Activated CD8-positive, alpha-beta memory T cell treated with anti-CD3 and anti-CD28 coated beads for 48 hours (primary cell): ENCODE results near the gene MTHFD1L.
"Not testable (repeated sequence)": the region's sequence is repeated elsewhere in the genome, so short reads cannot be mapped to it uniquely, and the experiment has no call there.

ENCODE experiments used
- DNase-seq, 3 experiments: peaks; one replicate each; pipeline ENCODE4 v3.0.0-alpha.2; 2020; ENCODE audit warnings: low read depth in 2 of 3, low spot score in 2 of 3

The MTHFD1L gene

DNA sequence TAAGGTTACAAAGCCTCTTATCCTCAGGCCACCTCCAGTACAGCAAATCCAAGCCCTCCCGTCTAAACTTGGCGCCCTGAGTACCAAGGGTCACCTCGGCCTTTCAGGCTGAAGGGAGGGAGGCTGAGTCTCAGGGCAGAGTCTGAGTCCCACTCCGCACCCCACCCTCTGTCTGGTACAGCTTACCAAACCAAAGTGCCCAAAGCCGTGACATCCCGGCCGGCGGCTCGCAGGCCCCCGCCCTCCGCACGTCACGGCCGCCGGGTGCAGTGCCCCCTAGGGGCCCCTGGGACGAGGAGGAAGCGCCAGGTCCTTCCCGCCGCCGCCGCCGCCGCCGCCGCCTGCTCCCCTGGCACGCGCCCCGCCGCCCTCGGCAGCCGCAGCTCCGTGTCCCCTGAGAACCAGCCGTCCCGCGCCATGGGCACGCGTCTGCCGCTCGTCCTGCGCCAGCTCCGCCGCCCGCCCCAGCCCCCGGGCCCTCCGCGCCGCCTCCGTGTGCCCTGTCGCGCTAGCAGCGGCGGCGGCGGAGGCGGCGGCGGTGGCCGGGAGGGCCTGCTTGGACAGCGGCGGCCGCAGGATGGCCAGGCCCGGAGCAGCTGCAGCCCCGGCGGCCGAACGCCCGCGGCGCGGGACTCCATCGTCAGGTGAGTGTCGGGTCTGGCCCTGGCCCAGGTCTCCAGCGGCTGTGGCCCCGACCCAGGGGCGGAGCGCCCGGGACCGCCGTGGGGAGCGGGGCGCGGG, at the start of gene MTHFD1L:
MTHFD1L (plus strand) TSS at position 297 of the 741 bp plus-strand sequence; CDS start at position 418, 121 bp downstream.
- peak; percentile 55 to 58 (median 57) for DNase-seq

DNA sequence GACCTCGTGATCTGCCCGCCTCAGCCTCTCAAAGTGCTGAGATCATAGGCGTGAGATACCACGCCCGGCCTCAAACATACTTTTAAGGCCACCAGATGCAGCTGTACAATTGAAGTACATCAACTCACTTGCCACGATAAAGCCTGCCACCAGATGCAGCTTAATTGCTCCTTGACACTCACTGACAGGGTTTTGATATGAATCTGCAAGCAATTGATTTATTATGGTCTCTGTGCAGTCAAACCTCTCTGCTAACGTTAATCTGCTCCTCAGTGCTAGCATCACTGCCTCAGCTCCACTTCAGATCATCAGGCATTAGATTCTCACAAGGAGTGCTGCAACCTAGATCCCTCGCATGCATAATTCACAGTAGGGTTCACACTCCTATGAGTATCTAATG, 48.9 kb upstream of the MTHFD1L start:
- DNase-seq, result not testable (repeated sequence)

DNA sequence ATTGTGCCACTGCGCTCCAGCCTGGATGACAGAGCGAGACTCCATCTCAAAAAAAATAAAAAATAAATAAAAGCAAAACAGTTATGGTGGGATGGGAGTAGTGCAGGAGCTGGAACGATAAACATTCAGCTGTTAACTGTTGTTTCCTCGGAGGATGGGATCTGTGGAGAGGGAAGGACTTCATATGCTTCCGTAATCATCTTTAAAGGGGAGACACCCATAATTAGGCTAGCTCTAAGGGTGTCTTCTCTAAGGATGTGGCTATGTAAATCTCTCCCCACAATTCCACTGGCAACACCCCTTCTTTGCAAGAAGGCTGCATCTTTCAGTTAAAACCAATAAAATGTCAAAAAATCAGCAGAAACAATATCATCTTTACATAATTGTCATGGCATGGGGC, 42.6 kb upstream of the MTHFD1L start:
- no peak for DNase-seq

DNA sequence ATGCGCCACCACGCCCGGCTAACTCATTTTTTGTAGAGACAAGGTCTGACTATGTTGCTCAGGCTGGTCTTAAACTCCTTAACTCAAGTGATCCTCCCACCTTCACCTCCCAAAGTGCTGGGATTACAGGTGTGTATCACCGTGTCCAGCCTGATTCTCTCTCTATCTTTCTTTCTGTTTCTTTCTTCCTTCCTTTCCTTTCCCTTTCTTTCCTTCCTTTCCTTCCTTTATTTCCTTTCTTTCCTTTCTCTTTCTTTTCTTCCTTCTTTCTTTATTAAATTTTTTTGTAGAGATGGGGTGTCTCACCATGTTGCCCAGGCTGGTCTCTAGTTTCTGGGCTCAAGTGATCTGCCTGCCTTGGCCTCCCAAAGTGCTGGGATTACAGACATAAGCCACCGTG, 38.7 kb upstream of the MTHFD1L start:
- no peak for DNase-seq

DNA sequence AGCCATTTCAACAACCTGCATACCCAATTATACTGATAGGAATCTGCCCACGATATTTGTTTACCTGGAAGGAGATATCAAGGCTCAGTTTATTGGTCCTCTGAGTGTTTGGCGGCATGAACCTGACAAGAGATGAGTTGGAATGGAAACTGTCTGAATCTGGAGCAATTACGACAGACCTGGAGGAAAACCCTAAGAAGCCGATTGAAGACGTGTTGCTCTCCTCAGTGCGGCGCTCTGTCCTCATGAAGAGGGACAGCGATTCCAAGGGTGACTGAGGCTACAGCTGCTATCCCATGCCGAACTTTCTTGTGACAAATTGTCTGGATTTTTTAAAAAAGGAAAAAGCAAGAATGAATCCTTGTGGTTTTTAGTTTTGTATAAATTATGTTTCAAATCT, 37.4 kb upstream of the MTHFD1L start:
- DNase-seq, result not testable (repeated sequence)

DNA sequence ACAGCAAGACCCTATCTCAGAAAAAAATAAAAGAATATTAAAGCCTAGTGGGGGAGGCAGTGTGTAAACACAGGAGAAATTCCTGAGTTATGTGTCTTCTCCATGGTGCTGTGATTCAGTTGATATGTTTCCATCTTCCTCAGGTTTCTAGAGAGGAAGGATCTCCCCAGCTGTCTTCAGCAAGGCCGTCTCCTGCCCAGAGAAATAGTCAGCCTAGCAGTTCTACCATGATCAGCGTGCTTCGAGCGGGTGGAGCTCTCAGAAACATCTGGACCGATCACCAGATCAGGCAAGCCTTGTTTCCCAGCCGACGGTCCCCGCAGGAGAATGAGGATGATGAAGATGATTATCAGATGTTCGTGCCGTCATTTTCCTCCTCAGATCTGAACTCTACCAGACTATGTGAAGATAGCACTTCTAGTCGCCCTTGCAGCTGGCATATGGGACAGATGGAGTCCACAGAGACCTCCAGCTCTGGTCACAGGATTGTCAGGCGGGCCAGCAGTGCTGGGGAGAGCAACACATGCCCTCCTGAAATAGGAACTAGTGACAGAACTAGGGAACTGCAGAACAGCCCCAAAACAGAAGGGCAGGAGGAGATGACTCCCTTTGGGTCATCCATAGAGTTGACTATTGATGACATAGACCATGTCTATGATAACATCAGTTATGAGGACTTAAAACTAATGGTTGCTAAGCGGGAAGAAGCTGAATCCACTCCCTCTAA, 34.9 kb upstream of the MTHFD1L start:
- no peak for DNase-seq

DNA sequence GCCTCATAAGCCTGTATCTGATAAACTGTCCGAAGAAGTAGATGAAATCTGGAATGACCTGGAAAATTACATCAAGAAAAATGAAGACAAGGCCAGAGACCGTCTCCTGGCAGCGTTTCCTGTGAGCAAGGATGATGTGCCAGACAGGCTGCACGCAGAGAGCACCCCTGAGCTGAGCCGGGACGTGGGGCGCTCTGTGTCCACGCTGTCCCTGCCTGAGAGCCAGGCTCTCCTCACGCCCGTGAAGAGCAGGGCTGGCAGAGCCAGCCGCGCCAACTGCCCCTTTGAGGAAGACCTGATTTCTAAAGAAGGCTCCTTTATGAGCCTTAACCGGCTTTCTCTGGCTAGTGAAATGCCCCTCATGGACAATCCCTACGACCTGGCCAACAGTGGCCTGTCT, 33.9 kb upstream of the MTHFD1L start:
- DNase-seq, result no peak

DNA sequence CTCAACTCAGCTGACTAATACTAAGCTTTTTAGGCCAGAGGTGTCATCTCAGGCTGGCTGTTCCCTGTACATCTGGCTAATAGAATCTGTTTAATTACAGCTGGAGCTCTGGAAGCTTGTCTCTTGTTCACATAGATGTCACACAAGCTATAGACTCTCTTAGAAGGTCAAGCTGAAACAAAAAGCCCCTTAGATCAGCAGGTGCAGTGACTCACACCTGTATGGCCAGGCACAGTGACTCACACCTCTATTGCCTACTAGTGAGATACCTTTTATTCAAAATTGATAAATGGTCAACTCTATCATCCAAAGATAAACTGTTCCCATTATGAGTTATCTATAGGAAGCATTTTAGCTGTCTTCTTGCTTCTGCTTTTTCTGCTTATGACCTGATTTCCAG, 29.9 kb upstream of the MTHFD1L start:
- no peak for DNase-seq

DNA sequence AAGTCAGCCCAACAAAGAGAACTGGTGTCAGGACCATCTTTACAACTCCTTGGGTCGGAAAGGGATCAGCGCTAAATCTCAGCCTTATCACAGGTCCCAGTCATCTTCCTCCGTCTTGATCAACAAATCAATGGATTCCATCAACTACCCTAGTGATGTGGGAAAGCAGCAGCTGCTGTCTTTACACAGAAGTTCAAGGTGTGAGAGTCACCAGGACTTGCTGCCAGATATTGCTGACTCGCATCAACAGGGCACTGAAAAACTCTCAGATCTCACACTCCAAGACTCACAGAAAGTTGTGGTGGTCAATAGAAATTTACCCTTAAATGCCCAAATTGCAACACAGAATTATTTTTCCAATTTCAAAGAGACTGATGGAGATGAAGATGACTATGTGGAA, 25.3 kb upstream of the MTHFD1L start:
- DNase-seq, result no peak

DNA sequence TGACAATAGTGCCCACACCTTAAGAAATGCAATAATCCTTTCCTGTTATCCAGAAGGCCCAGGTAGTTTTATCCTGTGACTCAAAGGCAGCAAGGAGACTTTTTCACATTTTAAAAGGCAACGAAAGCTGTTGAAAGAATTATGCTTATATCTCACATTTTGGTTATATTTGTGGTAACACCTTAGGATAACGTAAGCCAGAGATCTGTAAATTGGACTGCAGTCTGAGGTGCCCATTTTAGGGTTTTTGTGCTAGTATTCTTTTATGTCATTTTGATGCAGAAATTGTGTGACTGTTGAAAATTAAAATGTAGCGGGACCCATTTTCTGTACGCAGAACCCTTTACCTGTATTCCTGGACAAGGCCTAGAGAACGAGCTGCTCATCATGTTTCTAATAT, 24.3 kb upstream of the MTHFD1L start:
- DNase-seq, result no peak

DNA sequence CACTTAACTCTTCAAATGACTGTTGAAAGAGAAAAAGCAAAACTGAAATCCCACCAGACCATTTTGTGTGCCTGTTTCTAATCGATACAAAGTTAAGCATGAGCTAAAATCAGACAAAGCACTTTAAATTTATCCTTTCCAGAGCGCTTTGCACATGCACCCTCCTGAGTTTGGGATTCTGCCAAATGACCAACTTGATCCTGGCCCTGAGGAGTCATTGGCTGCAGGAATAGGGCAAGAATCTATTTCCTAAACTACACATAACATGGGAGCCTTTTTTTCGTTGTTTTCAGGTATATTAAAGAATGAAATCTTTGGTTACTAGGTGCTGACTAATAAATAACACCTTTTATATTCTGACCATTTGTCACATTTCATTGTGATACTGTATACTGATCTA, 23.8 kb upstream of the MTHFD1L start:
- no peak for DNase-seq

DNA sequence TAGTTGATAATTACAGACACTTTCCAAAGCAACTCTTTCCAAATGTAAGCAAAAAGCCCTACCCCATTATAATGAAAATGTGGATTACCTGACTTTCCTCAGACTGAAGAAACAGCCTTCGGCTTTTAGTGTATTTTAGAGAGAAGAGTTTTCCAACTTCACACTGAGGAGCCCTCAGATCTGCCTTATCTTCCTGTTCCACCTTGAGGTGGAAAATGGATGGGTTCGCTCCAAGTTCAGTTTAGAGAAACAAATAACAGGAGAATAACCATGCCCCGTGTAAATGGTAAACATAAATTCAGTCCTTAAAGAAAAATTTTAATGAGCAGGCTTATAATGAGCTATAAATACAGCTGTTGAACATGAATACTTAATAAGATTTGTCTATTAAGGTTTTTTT, 21.1 kb upstream of the MTHFD1L start:
- no peak for DNase-seq

DNA sequence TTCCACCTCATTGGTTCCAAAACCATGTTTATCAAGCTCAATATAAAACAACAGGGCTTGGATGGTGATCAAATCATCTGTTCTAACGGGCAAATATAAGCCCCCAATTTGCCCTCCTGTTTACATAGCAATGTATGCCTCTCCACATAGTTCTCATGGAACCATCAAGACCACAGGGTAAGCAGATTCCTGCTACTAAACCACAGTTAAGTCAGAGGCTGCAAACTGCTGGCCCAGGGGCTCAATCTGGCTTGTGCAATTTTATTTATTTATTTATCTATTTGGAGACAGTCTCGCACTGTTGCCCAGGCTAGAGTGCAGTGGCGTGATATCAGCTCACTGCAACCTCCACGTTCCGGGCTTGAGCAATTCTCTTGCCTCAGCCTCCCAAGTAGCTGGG, 18.9 kb upstream of the MTHFD1L start:
- DNase-seq, result no peak

DNA sequence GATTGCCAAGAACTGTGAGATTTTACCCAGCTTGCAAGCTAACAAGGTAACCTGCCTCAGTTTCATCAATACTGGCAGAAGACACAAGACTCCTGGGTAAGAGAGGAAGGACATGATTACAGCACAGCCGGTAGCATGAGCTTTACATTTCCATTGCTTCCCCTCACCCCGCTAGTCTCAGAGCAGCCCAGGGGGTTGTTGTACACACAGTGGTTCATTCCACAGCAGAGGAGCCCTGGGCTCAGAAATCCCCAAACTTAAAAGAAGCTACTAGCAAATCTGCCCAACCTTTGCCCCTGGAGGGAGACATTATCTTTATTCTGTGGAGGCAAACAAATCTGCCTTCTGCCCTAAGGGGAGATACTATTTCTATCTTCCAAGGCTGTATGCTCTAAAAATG, 17.1 kb upstream of the MTHFD1L start:
- no peak for DNase-seq

DNA sequence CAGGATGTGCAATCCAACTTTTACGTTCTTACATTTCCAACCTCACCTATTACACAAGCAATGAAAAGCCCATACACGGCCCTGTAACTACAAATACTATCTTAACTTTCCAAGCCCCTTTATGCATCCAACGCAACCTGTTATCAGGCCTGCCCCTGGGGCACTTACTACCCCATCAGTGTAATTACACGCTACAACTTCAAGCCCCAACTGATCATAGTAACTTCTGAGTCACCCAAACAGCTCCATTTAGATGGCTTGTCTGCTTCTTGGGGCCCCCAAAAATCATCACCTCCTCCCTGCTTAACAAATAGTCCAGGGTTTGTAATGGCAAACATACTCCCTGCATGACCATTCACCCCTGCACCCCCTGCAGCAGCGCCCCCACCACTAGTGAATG, 11.1 kb upstream of the MTHFD1L start:
- DNase-seq, result not testable (repeated sequence)

DNA sequence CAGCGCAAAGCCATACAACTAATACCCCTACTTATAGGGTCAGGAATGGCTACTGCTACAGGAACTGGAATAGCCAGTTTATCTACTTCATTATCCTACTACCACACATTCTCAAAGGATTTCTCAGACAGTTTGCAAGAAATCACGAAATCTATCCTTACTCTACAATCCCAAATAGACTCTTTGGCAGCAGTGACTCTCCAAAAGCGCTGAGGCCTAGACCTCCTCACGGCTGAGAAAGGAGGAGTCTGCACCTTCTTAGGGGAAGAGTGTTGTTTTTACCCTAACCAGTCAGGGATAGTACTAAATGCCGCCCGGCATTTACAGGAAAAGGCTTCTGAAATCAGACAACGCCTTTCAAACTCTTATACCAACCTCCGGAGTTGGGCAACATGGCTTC, 10.3 kb upstream of the MTHFD1L start:
- DNase-seq, result not testable (repeated sequence)

DNA sequence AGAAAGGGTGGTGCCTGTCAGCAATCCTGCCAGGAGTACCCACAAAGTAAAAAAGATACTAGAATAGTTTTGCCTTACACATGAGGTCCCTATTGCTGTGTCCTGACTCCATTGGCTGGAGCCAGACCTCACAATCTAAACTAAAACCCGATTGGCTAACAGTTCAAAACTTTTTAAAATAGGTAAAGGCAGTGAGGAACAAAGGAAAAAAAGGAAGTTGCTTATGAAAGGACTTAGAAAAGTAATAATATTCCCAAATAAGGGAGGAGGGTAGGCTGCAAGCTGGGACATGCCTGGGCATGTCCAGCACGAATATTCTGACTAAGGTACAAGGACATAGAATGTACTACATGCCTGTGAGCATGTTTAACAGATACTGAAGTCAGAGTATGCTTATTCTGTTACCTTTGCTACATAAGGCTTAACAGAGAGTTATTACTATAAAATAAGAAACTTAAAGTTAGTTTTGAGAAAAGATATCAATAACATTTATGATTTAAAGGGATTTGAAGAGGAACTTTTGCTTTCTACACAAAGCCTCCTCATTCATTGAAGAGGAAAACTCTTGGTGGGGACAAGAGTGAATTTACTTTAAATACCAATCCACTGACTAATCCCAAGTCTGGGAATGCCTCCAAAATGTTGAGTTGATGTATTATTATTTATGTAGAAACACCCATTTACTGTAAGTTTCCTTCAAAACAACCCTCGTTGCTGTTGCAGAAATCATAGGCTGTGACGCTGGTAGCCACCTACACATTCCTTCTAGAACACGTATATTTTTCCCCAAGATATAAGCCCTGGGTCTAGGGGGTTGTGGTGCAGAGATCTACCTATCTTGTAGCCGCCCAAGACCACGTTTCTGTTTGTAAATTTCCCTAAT, 8.2 kb upstream of the MTHFD1L start:
- no peak for DNase-seq

DNA sequence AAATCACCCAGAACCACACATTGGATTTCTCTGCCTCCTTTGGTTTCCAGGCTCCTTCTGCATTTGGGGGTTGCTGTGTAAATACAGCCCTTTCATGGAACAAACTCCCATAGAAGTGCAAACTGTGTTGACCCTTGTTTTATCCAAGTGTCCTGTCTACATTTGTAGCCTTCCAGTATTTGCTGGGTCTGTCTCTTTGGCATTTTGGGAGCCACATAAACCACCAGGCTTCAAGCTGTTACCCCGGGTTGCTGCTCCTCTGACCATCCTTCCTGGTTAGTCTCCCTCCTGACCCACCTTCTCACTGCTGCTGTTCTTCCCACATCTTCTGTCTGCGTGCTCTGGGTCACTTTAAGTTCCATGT, 7.6 kb upstream of the MTHFD1L start:
- DNase-seq, result no peak

DNA sequence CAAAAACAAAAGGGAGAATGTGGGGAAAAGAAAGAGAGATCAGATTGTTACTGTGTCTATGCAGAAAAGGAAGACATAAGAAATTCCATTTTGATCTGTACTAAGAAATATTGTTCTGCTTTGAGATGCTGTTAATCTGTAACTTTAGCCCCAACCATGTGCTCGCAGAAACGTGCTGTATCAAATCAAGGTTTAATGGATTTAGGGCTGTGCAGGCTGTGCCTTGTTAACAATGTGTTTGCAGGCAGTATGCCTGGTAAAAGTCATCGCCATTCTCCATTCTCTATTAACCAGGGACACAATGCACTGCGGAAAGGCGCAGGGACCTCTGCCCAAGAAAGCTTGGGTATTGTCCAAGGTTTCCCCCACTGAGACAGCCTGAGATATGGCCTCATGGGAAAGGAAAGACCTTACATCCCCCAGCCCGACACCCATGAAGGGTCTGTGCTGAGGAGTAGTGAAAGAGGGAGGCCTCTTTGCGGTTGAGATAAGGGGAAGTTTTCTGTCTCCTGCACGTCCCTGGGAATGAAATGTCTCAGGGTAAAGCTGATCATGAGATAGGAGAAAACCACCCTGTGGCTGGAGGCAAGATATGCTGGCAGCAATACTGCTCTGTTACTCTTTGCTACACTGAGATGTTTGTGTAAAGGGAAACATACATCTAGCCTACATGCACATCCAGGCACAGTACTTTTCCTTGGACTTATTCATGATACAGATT, 3.9 kb upstream of the MTHFD1L start:
- DNase-seq, result not testable (repeated sequence)

DNA sequence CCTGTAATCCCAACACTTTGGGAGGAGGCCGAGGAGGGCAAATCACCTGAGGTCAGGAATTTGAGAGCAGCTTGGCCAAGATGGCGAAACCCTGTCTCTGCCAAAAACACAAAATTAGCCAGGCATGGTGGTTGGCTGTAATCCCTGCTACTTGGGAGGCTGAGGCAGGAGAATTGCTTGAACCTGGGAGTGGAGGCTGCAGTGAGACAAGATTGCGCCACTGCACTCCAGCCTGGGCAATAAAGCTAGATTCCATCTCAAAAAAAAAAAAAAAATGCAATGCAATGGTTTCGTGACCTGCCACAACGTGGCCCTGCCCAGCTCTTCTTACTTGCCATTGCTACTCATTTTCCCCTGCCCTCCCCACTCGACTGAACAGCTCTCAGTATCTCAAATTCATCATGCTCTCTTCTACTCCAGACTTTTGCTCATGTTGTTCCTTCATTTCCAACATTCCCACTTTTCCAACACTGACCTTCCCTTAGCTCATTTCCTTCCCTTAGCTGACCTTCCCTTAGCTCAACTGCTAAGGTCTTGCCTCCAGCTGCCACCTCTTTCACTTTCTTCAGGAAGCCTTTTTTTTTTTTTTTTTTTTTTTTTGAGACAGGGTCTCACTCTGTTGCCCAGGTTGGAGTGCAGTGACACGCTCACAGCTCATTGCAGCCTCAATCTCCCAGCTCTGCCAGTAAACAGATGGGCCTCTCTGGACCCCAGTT, 2.1 kb upstream of the MTHFD1L start:
- no peak for DNase-seq

DNA sequence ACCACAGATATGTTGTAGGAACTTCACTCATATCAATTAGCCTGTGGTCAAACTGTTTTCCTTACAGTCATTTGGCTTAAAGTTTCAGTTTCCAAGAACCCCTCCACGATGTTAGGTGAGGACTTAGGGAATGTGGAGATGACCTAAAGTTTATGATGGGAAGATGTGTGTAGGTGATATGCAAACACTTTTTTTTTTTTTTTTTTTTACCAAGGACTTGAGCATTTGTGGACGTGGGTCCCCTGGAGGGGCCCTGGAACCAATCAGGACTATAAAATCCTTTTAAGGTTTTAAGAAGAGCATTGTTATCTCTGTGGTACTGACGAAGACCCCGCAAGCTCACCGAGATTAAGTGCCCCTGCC, 478 bp upstream of the MTHFD1L start:
- no peak for DNase-seq
